ENCODE data around the gene MYLK. TPM values are rescaled to one million over a fixed set of nuclear protein-coding genes. Genes with fewer than 3 reads are reported as not detected.
A peak's percentile ranks its signal among the peaks of the same experiment; 100 is the strongest.
"Not testable (repeated sequence)": the region's sequence is repeated elsewhere in the genome, so short reads cannot be mapped to it uniquely, and the experiment has no call there.

Gene MYLK
- total RNA-seq, 2 experiments from 2014 or later: not detected

GRCh38 chr3:123744064-123744463 lies 140.1 kb downstream of the MYLK start:
- intact Hi-C loops (cut with micrococcal nuclease): no loop called here
- H3K27me3 Mint-ChIP-seq (ENCODE audit: low read depth): peaks cover 5% of the 10 kb centered on the region
- no peaks in the 10 kb centered on the region for H3K9me3 Mint-ChIP-seq
- H3K4me3 Mint-ChIP-seq: no peak overlapping the region
- no peaks in the 10 kb centered on the region for H3K36me3 Mint-ChIP-seq (ENCODE audit: low read depth)
- CTCF ChIA-PET: no interaction called here
- no peaks in the 10 kb centered on the region for H3K4me1 Mint-ChIP-seq (ENCODE audit: low read depth)
- H3K27ac Mint-ChIP-seq: no peak overlapping the region
- no peak for DNase-seq

- no peaks in the 10 kb centered on the region for H3K36me3 Mint-ChIP-seq (ENCODE audit: low read depth)
- no peak for DNase-seq
- CTCF ChIA-PET: interaction anchor here (0.6 kb wide), 1 partner anchor 566 kb away, joined by 3 read pairs; no protein-coding TSS in a partner anchor
- intact Hi-C loops (cut with micrococcal nuclease): no loop called here
- H3K27ac Mint-ChIP-seq: no peak overlapping the region
- H3K9me3 Mint-ChIP-seq: no peaks in the 10 kb centered on the region
- H3K27me3 Mint-ChIP-seq (ENCODE audit: low read depth): peaks cover 5% of the 10 kb centered on the region
- no peaks in the 10 kb centered on the region for H3K4me1 Mint-ChIP-seq (ENCODE audit: low read depth)
- no peak overlapping the region for H3K4me3 Mint-ChIP-seq
These were observed 141.0 kb downstream of the MYLK start for GRCh38 chr3:123743121-123743520.

- Mint-ChIP-seq H3K36me3 (ENCODE audit: low read depth) (no peaks in the 10 kb centered on the region), H3K9me3 (no peaks in the 10 kb centered on the region), H3K4me1 (ENCODE audit: low read depth) (no peaks in the 10 kb centered on the region), H3K27me3 (ENCODE audit: low read depth) (peaks cover 3% of the 10 kb centered on the region), H3K27ac (no peak overlapping the region), H3K4me3 (no peak overlapping the region)
- CTCF ChIA-PET: interaction anchor here (1.3 to 1.5 kb wide), 2 partner anchors 8 to 17 kb away, joined by 4 read pairs; no protein-coding TSS in a partner anchor
- no peak for DNase-seq
- intact Hi-C loops (cut with micrococcal nuclease): no loop called here
These were observed 143.1 kb downstream of the MYLK start for GRCh38 chr3:123741041-123741511.

GRCh38 chr3:123740391-123740822 lies 143.7 kb downstream of the MYLK start:
- intact Hi-C loops (cut with micrococcal nuclease): no loop called here
- H3K9me3 Mint-ChIP-seq: no peaks in the 10 kb centered on the region
- peaks cover 3% of the 10 kb centered on the region for H3K27me3 Mint-ChIP-seq (ENCODE audit: low read depth)
- no peaks in the 10 kb centered on the region for H3K4me1 Mint-ChIP-seq (ENCODE audit: low read depth)
- CTCF ChIA-PET: interaction anchor here (1.5 kb wide), 1 partner anchor 8 kb away, joined by 4 read pairs; no protein-coding TSS in a partner anchor
- no peaks in the 10 kb centered on the region for H3K36me3 Mint-ChIP-seq (ENCODE audit: low read depth)
- no peak overlapping the region for H3K4me3 Mint-ChIP-seq
- DNase-seq: no peak
- no peak overlapping the region for H3K27ac Mint-ChIP-seq

- no peaks in the 10 kb centered on the region for H3K4me1 Mint-ChIP-seq (ENCODE audit: low read depth)
- DNase-seq: no peak
- no peak overlapping the region for H3K27ac Mint-ChIP-seq
- intact Hi-C loops (cut with micrococcal nuclease): no loop called here
- no peaks in the 10 kb centered on the region for H3K9me3 Mint-ChIP-seq
- no peaks in the 10 kb centered on the region for H3K36me3 Mint-ChIP-seq (ENCODE audit: low read depth)
- peaks cover 3% of the 10 kb centered on the region for H3K27me3 Mint-ChIP-seq (ENCODE audit: low read depth)
- CTCF ChIA-PET: interaction anchor here (1.5 kb wide), 1 partner anchor 9 kb away, joined by 4 read pairs; no protein-coding TSS in a partner anchor
- no peak overlapping the region for H3K4me3 Mint-ChIP-seq
These were observed 144.4 kb downstream of the MYLK start for GRCh38 chr3:123739754-123740153.

GRCh38 chr3:123739106-123739505 lies 145.0 kb downstream of the MYLK start:
- DNase-seq: no peak
- Mint-ChIP-seq H3K4me3 (no peak overlapping the region), H3K4me1 (ENCODE audit: low read depth) (no peaks in the 10 kb centered on the region), H3K27me3 (ENCODE audit: low read depth) (peaks cover 3% of the 10 kb centered on the region), H3K9me3 (no peaks in the 10 kb centered on the region), H3K36me3 (ENCODE audit: low read depth) (no peaks in the 10 kb centered on the region), H3K27ac (no peak overlapping the region)
- intact Hi-C loops (cut with micrococcal nuclease): no loop called here
- CTCF ChIA-PET: no interaction called here

GRCh38 chr3:123738522-123738921 lies 145.6 kb downstream of the MYLK start:
- CTCF ChIA-PET; H3K4me3 Mint-ChIP-seq; H3K27ac Mint-ChIP-seq; DNase-seq; H3K9me3 Mint-ChIP-seq; H3K4me1 Mint-ChIP-seq (ENCODE audit: low read depth); H3K27me3 Mint-ChIP-seq (ENCODE audit: low read depth); intact Hi-C loops (cut with micrococcal nuclease); H3K36me3 Mint-ChIP-seq (ENCODE audit: low read depth): not testable (repeated sequence)

- intact Hi-C loops (cut with micrococcal nuclease): no loop called here
- H3K27ac Mint-ChIP-seq: no peak overlapping the region
- H3K27me3 Mint-ChIP-seq (ENCODE audit: low read depth): peaks cover 3% of the 10 kb centered on the region
- no peaks in the 10 kb centered on the region for H3K9me3 Mint-ChIP-seq
- DNase-seq: no peak
- no peak overlapping the region for H3K4me3 Mint-ChIP-seq
- H3K36me3 Mint-ChIP-seq (ENCODE audit: low read depth): no peaks in the 10 kb centered on the region
- CTCF ChIA-PET: no interaction called here
- no peaks in the 10 kb centered on the region for H3K4me1 Mint-ChIP-seq (ENCODE audit: low read depth)
These were observed 147.0 kb downstream of the MYLK start for GRCh38 chr3:123737168-123737567.

GRCh38 chr3:123735456-123735855 lies 148.7 kb downstream of the MYLK start:
- intact Hi-C loops (cut with micrococcal nuclease): no loop called here
- H3K36me3 Mint-ChIP-seq (ENCODE audit: low read depth): no peaks in the 10 kb centered on the region
- H3K9me3 Mint-ChIP-seq: no peaks in the 10 kb centered on the region
- no peak for DNase-seq
- H3K4me3 Mint-ChIP-seq: no peak overlapping the region
- CTCF ChIA-PET: no interaction called here
- H3K27me3 Mint-ChIP-seq (ENCODE audit: low read depth): no peaks in the 10 kb centered on the region
- no peak overlapping the region for H3K27ac Mint-ChIP-seq
- no peaks in the 10 kb centered on the region for H3K4me1 Mint-ChIP-seq (ENCODE audit: low read depth)

GRCh38 chr3:123734527-123734902 lies 149.6 kb downstream of the MYLK start:
- H3K9me3 Mint-ChIP-seq: no peaks in the 10 kb centered on the region
- H3K27me3 Mint-ChIP-seq (ENCODE audit: low read depth): no peaks in the 10 kb centered on the region
- H3K4me3 Mint-ChIP-seq: no peak overlapping the region
- CTCF ChIA-PET: no interaction called here
- no peak overlapping the region for H3K27ac Mint-ChIP-seq
- intact Hi-C loops (cut with micrococcal nuclease): no loop called here
- H3K4me1 Mint-ChIP-seq (ENCODE audit: low read depth): no peaks in the 10 kb centered on the region
- no peaks in the 10 kb centered on the region for H3K36me3 Mint-ChIP-seq (ENCODE audit: low read depth)
- DNase-seq: no peak

- Mint-ChIP-seq H3K27ac (no peak overlapping the region), H3K9me3 (no peaks in the 10 kb centered on the region), H3K36me3 (ENCODE audit: low read depth) (no peaks in the 10 kb centered on the region), H3K4me3 (no peak overlapping the region), H3K27me3 (ENCODE audit: low read depth) (no peaks in the 10 kb centered on the region), H3K4me1 (ENCODE audit: low read depth) (no peaks in the 10 kb centered on the region)
- CTCF ChIA-PET: no interaction called here
- no peak for DNase-seq
- intact Hi-C loops (cut with micrococcal nuclease): no loop called here
These were observed 150.2 kb downstream of the MYLK start for GRCh38 chr3:123733805-123734526.

- H3K4me3 Mint-ChIP-seq: no peak overlapping the region
- CTCF ChIA-PET: no interaction called here
These were observed 150.8 kb downstream of the MYLK start for GRCh38 chr3:123733341-123733740.

GRCh38 chr3:123732447-123732846 lies 151.7 kb downstream of the MYLK start:
- DNase-seq: peak; percentile 14
- H3K27me3 Mint-ChIP-seq (ENCODE audit: low read depth): peaks cover 7% of the 10 kb centered on the region
- intact Hi-C loops (cut with micrococcal nuclease): no loop called here
- CTCF ChIA-PET: no interaction called here
- no peaks in the 10 kb centered on the region for H3K4me1 Mint-ChIP-seq (ENCODE audit: low read depth)
- no peaks in the 10 kb centered on the region for H3K36me3 Mint-ChIP-seq (ENCODE audit: low read depth)
- no peak overlapping the region for H3K27ac Mint-ChIP-seq
- no peaks in the 10 kb centered on the region for H3K9me3 Mint-ChIP-seq
- no peak overlapping the region for H3K4me3 Mint-ChIP-seq

More at GRCh38 chr3:123733341-123733740, 150.8 kb downstream of the MYLK start:
- Mint-ChIP-seq H3K27me3 (ENCODE audit: low read depth) (peaks cover 3% of the 10 kb centered on the region), H3K4me1 (ENCODE audit: low read depth) (no peaks in the 10 kb centered on the region), H3K36me3 (ENCODE audit: low read depth) (no peaks in the 10 kb centered on the region), H3K27ac (no peak overlapping the region), H3K9me3 (no peaks in the 10 kb centered on the region)
- DNase-seq: no peak
- intact Hi-C loops (cut with micrococcal nuclease): no loop called here

Measured in activated naive CD4-positive, alpha-beta T cell treated with anti-CD3 and anti-CD28 coated beads for 36 hours (primary cell).